HFF-Myc (cell line): ENCODE results near the gene S100A9.

Experiments used
- DNase-seq: peaks from one replicate; pipeline ENCODE4 v3.0.0-alpha.2; 2011; ENCODE audit warnings: low read depth; ENCODE audit errors: extremely low read depth
- H3K4me3 ChIP-seq: replicated peaks from 2 replicates; pipeline ENCODE4 v1.5.1; 2011; ENCODE audit warnings: low read depth, mild to moderate bottlenecking, control low read depth, low read length
- CTCF ChIP-seq: IDR thresholded peaks from 2 replicates; pipeline ENCODE4 v1.5.1; 2012; ENCODE audit warnings: mild to moderate bottlenecking, low read depth, low read length, control low read depth; ENCODE audit errors: missing control alignments

The S100A9 gene

GRCh38 chr1:153341431-153341934 lies 16.2 kb upstream of the S100A9 start:
- H3K4me3 ChIP-seq: no peak overlapping the region
- TF ChIP-seq CTCF: no peak
- no peak for DNase-seq

GRCh38 chr1:153342178-153342577 lies 15.5 kb upstream of the S100A9 start:
- no peak for TF ChIP-seq CTCF

GRCh38 chr1:153343040-153343681 lies 14.5 kb upstream of the S100A9 start:
- no peak overlapping the region for H3K4me3 ChIP-seq
- DNase-seq: no peak

More at GRCh38 chr1:153342178-153342577, 15.5 kb upstream of the S100A9 start:
- no peak overlapping the region for H3K4me3 ChIP-seq
- DNase-seq: no peak

GRCh38 chr1:153343811-153344717 lies 13.6 kb upstream of the S100A9 start:
- no peak overlapping the region for H3K4me3 ChIP-seq
- no peak for TF ChIP-seq CTCF
- no peak for DNase-seq

More at GRCh38 chr1:153343040-153343681, 14.5 kb upstream of the S100A9 start:
- TF ChIP-seq CTCF: no peak

GRCh38 chr1:153344718-153345025 lies 13.0 kb upstream of the S100A9 start:
- TF ChIP-seq CTCF: no peak
- no peak overlapping the region for H3K4me3 ChIP-seq
- DNase-seq: no peak

GRCh38 chr1:153345187-153346076 lies 12.2 kb upstream of the S100A9 start:
- no peak overlapping the region for H3K4me3 ChIP-seq
- TF ChIP-seq CTCF: no peak
- DNase-seq: no peak
